ENCODE results near the gene CCDC97.
"Not testable (repeated sequence)": the region's sequence is repeated elsewhere in the genome, so short reads cannot be mapped to it uniquely, and the experiment has no call there.

CCDC97 gene

GRCh38 chr19:41357746-41358145 lies 47.8 kb downstream of the CCDC97 start:
- in situ Hi-C loops (cut with MboI; ENCODE audit: low sequenced_read_pairs): no loop called here

DNA sequence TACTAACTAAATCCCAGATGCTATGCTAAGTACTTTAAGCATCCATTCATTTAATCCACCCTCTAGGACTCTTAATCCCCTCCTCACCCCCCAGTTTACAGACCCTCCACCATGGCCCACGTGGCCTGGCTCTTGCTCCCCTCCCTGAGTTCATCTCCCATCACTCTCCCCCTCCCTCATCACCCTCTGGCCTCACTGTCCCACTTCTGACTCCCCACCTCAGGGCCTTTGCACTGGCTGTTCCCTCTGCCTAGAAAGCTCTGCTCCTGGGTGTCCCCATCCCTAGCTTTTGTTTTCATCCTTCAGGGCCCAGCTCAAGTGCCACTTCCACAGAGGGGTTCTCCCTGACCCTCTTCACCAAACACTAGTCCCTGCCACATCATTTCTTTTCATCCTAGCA lies 49.8 kb downstream of the CCDC97 start:
- in situ Hi-C loops (cut with MboI; ENCODE audit: low sequenced_read_pairs): no loop called here

- in situ Hi-C loops (cut with MboI; ENCODE audit: low sequenced_read_pairs): no loop called here
Observed at GRCh38 chr19:41362143-41362847, 52.3 kb downstream of the CCDC97 start.

DNA sequence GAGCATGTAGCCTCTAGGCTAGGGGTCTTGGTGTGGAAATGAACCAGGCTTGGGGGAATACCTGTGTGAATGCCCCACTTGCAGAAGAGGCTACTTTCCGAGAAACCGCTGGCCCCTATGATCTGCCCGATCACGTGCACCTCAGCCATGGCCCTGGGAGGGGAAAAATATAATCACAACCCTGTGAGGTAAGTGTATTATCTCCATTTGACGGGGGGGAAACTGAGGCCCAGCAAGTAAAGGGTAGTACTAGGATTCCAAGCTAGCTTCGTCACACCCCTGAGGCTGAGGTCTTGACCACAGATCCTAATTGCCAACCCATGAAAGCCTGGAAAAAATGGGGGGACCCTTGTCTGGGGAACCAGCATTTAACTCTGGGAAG lies 53.4 kb downstream of the CCDC97 start:
- in situ Hi-C loops (cut with MboI; ENCODE audit: low sequenced_read_pairs): no loop called here

GRCh38 chr19:41363753-41364523 lies 54.0 kb downstream of the CCDC97 start, which contains the start of gene B9D2:
TSS of gene B9D2 (minus strand) at chr19:41364149. CDS start at chr19:41363519, 630 bp downstream.
- in situ Hi-C loops (cut with MboI; ENCODE audit: low sequenced_read_pairs): no loop called here

DNA sequence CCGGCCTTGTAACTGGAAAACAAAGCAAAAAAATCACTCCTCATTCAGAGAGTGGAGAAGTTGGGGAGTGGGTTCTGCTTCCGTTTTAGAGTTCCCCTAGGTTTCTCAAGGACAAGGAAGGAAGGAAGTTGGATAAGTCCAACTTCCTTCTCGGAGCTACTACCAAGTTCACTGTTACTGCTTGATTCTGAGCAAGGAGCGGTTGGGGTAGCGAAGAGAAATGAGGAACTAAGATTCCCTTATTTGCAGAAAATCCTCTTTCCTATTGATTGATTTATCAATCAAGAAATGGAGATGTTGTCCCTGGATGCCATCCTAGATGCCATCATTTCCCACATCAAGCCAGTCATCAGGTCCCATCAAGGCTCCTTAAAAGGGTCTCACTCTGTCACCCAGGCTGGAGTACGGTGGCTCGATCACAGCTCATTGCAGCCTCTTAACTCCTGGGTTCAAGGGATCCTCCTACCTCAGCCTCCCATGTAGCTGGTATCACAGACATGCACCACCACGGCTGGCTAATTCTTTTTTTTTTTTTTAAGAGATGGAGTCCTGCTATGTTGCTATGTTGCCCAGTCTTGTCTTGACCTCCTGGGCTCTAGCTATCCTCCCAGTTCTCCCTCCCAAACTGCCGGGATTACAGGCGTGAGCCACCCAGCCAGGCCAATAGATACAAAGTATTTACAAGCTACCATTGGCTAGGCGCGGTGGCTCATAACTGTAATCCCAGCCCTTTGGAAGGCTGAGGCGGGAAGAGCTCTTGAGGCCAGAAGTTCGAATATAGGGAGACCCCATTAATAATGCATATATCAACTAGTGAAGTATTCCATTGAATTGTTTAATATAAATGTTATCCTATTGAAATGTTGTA lies 54.8 kb downstream of the CCDC97 start:
- in situ Hi-C loops (cut with MboI; ENCODE audit: low sequenced_read_pairs): no loop called here

DNA sequence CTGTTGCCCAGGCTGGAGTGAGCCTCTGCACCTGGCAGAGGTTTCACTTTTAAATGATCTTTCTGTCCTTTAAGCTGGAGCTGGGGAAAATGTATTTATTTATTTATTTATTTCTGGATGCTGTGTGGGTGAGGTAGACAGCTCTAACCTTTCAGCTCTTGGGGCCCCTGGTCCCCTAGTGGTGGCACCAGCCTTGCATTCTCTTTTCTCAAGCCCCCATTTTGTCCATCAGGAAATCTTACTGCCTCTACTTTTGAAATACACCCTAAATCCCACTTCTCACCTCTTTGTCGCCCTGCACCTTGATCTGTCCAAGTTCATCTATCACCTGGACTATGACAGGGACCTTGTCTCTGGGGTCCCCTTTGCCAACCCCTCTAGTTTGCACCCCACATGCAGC lies 56.1 kb downstream of the CCDC97 start:
- in situ Hi-C loops (cut with MboI; ENCODE audit: low sequenced_read_pairs): no loop called here

DNA sequence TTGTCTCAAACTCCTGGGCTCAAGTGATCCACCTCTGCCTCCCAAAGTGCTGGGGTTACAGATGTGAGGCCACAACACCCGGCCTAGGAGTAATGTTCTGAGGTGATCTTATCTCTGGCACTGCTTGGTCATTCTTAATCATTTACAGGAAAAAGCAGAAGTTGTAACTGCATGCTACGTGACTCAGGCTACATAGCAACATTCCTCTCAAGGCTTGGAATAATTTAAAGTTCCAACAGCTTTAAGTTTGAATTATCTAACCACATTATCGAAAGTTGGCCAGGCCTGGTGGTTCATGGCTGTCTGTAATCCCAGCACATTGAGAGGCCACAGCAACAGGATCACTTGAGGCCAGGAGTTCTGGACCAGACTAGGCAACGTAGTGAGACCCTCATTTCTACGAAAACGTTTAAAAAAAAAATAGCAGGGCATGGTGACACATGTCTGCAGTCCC lies 57.9 kb downstream of the CCDC97 start:
- in situ Hi-C loops (cut with MboI; ENCODE audit: low sequenced_read_pairs): no loop called here

DNA sequence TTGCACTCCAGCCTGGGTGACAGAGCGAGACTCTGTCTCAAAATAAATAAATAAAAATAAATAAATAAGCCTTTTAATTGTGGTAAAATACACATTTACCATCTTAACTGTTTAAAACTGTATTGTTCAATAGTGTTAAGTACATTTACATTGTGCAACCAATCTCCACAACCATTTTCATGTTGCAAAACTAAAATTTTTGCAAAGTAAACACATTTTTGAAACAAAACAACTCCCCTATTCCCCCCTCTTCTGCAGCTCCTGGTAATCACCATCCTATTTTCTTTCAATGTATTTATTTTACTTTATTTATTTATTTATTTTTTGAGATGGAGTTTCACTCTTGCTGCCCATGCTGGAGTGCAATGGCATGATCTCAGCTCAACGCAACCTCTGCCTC lies 59.8 kb downstream of the CCDC97 start:
- in situ Hi-C loops (cut with MboI; ENCODE audit: low sequenced_read_pairs): no loop called here

DNA sequence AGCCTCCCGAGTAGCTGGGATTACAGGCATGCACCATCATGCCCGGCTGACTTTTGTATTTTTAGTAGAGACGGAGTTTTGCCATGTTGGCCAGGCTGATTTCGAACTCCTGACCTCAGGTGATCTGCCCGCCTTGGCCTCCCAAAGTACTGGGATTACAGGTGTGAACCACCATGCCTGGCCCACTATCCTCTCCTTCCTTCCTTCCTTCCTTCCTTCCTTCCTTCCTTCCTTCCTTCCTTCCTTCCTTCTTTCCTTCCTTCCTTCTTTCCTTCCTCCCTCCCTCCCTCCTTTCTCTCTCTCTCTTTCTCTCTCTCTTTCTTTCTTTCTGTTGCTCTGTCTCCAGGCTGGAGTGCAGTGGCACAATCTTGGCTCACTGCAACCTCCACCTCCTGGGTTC lies 61.1 kb downstream of the CCDC97 start:
- in situ Hi-C loops (cut with MboI; ENCODE audit: low sequenced_read_pairs): not testable (repeated sequence)

GRCh38 chr19:41371541-41371940 lies 61.6 kb downstream of the CCDC97 start:
- in situ Hi-C loops (cut with MboI; ENCODE audit: low sequenced_read_pairs): no loop called here

DNA sequence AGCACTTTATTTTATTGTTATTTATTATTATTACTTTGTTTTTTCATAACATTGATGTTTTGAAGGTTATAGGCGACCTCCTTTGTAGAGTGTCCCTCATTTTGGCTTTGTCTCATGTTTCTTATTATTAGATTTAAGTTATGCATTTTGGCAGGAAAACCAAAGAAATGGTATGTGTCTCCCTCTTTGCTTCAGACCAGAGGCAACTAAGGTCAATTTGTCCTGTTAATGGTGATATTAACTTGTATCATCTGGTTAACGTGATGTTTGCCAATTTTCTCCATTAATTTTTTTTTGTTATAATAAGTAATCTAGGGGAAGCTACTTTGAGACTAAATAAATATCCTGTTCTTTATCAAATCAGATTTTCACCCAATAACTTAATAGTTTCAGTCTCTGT lies 62.5 kb downstream of the CCDC97 start:
- in situ Hi-C loops (cut with MboI; ENCODE audit: low sequenced_read_pairs): no loop called here

- in situ Hi-C loops (cut with MboI; ENCODE audit: low sequenced_read_pairs): no loop called here
Observed at GRCh38 chr19:41373993-41374392, 64.0 kb downstream of the CCDC97 start.

Measured in HL-60/S4 (cell line).